Bronchial epithelial cell (primary cell): Measurements from ENCODE around the gene SLC25A21. TPM values are rescaled to one million over a fixed set of nuclear protein-coding genes. Genes with fewer than 3 reads are reported as not detected.

Experiments used
- DNase-seq: peaks from one replicate; pipeline ENCODE4 v3.0.0-alpha.2; 2010; ENCODE audit warnings: low read depth
- FAIRE-seq: peaks from 2 replicates; lab custom pipeline; 2011; peaks lifted over from hg19 to GRCh38; lab: Jason Lieb, UNC
- H3K27me3 ChIP-seq: 2 replicates; pipeline ENCODE4 v1.5.1; 2011; ENCODE audit warnings: low read length; ENCODE audit not compliant: control insufficient read depth, insufficient read depth
- H3K36me3 ChIP-seq: 2 replicates; pipeline ENCODE4 v1.5.1; 2011; ENCODE audit warnings: low read length; ENCODE audit not compliant: control insufficient read depth, insufficient read depth
- H3K4me3 ChIP-seq: 2 replicates; pipeline ENCODE4 v1.5.1; 2011; ENCODE audit warnings: mild to moderate bottlenecking, low read depth, low read length, control low read depth
- CTCF ChIP-seq: IDR thresholded peaks from 2 replicates; pipeline ENCODE4 v1.5.1; 2011; ENCODE audit warnings: mild to moderate bottlenecking, moderate library complexity, low read length, control low read depth, inconsistent platforms; ENCODE audit not compliant: insufficient read depth, severe bottlenecking
- total RNA-seq: library from RNA; depleted of rRNA; stranded (reverse); fragments of >200 nt; gene quantifications from 2 replicates; pipeline ENCODE4 v1.2.1, GENCODE V29; 2014

The SLC25A21 gene
- total RNA-seq, 1 donor from 2014 or later: 0.53 TPM

DNA sequence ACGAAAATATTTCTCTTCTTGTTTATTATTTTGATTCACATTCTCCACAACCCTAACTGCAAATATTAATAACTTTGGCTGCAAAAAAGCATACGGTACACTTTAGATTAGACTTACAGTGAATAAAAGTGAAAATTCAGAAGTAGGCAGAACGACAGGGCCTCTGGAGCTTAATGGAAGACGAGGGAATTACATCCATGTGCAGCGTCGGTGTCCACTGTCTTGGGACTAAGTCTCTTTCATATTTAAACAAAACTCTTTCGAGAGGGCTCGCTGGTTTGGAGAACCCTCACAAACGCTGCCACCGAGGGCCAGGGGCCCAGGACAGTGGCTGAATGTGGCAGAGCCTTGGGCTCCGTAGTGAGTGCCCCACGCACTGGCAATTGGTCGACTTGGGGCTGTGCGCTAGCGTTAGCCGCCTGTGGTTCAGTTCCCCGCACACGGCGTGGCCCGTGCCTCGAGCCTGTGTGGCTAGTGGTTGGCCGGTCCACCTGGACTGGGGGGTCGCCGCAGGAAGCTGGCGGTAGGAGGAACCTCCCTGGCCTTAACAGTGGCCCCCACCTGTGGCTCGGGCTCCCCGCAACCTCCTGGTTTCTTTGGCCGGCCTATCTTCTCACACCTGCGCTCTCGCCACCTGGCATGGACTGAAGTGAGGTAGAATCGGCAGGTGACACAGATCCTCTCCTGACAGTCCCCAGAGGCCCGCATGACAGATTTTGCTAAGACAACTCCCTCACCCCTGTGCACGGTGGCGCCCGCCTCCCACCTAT, 511.5 kb downstream of the SLC25A21 start:
- no peak for FAIRE-seq
- no peaks in the 10 kb centered on the region for H3K27me3 ChIP-seq

GRCh38 chr14:36659822-36660735, 512.3 kb downstream of the SLC25A21 start:
- peak; percentile 10 for TF ChIP-seq CTCF
- FAIRE-seq (no peak), DNase-seq (peak; percentile 44)
- no peaks in the 10 kb centered on the region for H3K27me3 ChIP-seq
- no peak overlapping the region for H3K4me3 ChIP-seq
- peaks cover 6% of the 10 kb centered on the region for H3K36me3 ChIP-seq

More for the DNA sequence above, 511.5 kb downstream of the SLC25A21 start:
- H3K4me3 ChIP-seq: peak overlapping the region; percentile 67
- no peak for TF ChIP-seq CTCF
- peaks cover 8% of the 10 kb centered on the region for H3K36me3 ChIP-seq
- no peak for DNase-seq

GRCh38 chr14:36659010-36659821, 513.2 kb downstream of the SLC25A21 start:
- H3K4me3 ChIP-seq: peak overlapping the region; percentile 41
- FAIRE-seq: no peak
- peaks cover 6% of the 10 kb centered on the region for H3K36me3 ChIP-seq
- no peak for TF ChIP-seq CTCF
- H3K27me3 ChIP-seq: no peaks in the 10 kb centered on the region
- DNase-seq: no peak

- Histone ChIP-seq H3K36me3 (peaks cover 2% of the 10 kb centered on the region), H3K4me3 (peak overlapping the region; percentile 41), H3K27me3 (no peaks in the 10 kb centered on the region)
- FAIRE-seq (no peak), DNase-seq (no peak)
- TF ChIP-seq CTCF: no peak
These were observed 514.0 kb downstream of the SLC25A21 start for GRCh38 chr14:36658123-36659009.
